Right atrium auricular region (tissue), 2 donors: ENCODE measurements around the gene SIK3. TPM values are rescaled to one million over a fixed set of nuclear protein-coding genes. Genes with fewer than 3 reads are reported as not detected.
"Not testable (repeated sequence)": the region's sequence is repeated elsewhere in the genome, so short reads cannot be mapped to it uniquely, and the experiment has no call there.

ENCODE experiments used
- DNase-seq: peaks from one replicate; pipeline ENCODE4 v3.0.0-alpha.2; 2019; ENCODE audit warnings: low spot score
- H3K27ac ChIP-seq, 2 donors: fragments of 200-600 bp; sonication (generic); 1 replicate in 1 of 2; 2 replicates in 1 of 2; pipeline ENCODE4 v1.5.1; 2016 to 2019
- H3K27me3 ChIP-seq, 2 donors: fragments of 200-600 bp; sonication (generic); one replicate each; pipeline versions ENCODE4 v1.5.1 to v1.6.0; 2017 to 2019
- H3K36me3 ChIP-seq: fragments of 200-600 bp; sonication (generic); one replicate; pipeline ENCODE4 v1.5.1; 2016
- H3K4me1 ChIP-seq, 2 donors: fragments of 200-600 bp; sonication (generic); one replicate each; pipeline versions ENCODE4 v1.5.1 to v1.6.0; 2017 to 2019
- H3K4me3 ChIP-seq, 2 donors: fragments of 200-600 bp; sonication (generic); 1 replicate in 1 of 2; 2 replicates in 1 of 2; pipeline ENCODE4 v1.5.1; 2017 to 2019; ENCODE audit warnings: mild to moderate bottlenecking in 1 of 2, moderate library complexity in 1 of 2
- H3K9me3 ChIP-seq, 2 donors: fragments of 200-600 bp; sonication (generic); one replicate each; pipeline ENCODE4 v1.5.1; 2019
- total RNA-seq, 2 donors: library from RNA; depleted of rRNA; stranded (reverse); fragments of >200 nt; gene quantifications; one replicate each; pipeline ENCODE4 v1.1.0, GENCODE V29; 2016
- TF ChIP-seq, protein P1 (sequence below), 2 donors: fragments of 200-600 bp; sonication (generic); IDR thresholded peaks; one replicate each; pipeline ENCODE4 v1.5.1; 2019; ENCODE audit warnings: antibody characterized with exemption in 2 of 2

The SIK3 gene
- total RNA-seq, 2 donors from 2014 or later, result 27.0 to 40.1 TPM

DNA sequence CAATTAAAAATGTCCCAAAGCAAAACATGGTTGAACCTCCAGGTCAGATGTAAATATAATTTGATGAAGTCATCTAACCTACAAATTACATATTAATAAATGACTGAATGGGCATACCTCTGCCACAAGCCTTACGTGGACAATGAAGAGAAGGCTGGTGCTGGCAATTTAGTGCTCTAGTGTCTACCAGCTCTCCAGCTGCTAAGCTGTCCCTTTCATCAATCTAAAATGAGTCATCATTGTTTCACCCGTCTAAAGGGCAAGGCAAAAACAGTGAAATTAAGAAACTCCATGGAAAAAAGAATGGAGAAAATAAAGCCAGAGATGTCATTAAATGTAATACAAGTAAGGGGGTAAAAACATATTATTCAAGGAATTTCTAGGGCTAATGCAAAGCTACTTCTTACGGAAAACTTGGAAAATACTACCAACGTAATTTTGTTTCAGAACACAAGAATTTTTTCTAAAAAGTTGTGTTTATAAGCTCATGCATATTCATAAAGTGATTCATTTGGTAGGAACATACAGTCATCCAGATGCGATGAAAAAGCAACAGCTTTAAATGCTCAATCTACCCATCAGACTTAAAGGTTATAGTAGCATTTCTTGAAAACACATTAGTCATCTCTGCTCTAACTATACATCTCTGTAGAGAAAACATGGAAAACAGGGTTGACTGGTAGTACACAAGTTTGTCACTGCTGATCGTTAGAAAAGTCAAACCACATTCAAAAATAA, 71.5 kb downstream of the SIK3 start:
- Histone ChIP-seq H3K36me3 (no peaks in the 10 kb centered on the region), H3K4me1 (peaks cover 0 to 10% of the 10 kb centered on the region in 2 donors), H3K27me3 (no peaks in the 10 kb centered on the region), H3K27ac (no peak overlapping the region), H3K4me3 (no peak overlapping the region), H3K9me3 (no peaks in the 10 kb centered on the region)
- TF ChIP-seq, protein P1, sequence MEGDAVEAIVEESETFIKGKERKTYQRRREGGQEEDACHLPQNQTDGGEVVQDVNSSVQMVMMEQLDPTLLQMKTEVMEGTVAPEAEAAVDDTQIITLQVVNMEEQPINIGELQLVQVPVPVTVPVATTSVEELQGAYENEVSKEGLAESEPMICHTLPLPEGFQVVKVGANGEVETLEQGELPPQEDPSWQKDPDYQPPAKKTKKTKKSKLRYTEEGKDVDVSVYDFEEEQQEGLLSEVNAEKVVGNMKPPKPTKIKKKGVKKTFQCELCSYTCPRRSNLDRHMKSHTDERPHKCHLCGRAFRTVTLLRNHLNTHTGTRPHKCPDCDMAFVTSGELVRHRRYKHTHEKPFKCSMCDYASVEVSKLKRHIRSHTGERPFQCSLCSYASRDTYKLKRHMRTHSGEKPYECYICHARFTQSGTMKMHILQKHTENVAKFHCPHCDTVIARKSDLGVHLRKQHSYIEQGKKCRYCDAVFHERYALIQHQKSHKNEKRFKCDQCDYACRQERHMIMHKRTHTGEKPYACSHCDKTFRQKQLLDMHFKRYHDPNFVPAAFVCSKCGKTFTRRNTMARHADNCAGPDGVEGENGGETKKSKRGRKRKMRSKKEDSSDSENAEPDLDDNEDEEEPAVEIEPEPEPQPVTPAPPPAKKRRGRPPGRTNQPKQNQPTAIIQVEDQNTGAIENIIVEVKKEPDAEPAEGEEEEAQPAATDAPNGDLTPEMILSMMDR (IDR thresholded peaks at IDR 0.05), result no peak
- no peak for DNase-seq

DNA sequence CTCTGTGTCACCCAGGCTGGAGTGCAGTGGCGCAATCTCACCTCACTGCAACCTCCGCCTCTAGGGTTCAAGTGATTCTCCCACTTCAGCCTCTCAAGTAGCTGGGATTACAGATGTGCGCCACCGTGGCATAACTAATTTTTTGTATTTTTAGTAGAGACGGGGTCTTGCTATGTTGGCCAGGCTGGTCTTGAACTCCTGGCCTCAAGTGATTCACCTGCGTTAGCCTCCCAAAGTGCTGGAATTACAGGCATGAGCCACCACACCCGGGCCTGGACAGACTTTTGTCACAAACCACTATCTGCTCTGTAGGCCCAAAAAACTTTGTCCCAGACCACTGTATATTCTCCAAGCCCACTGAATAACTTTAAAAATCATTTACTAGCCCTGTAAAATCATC, 74.5 kb downstream of the SIK3 start:
- H3K9me3 ChIP-seq, H3K27ac ChIP-seq, DNase-seq, H3K27me3 ChIP-seq, H3K4me3 ChIP-seq, H3K36me3 ChIP-seq: not testable (repeated sequence)
- H3K4me1 ChIP-seq, result peaks cover 0 to 31% of the 10 kb centered on the region in 2 donors

DNA sequence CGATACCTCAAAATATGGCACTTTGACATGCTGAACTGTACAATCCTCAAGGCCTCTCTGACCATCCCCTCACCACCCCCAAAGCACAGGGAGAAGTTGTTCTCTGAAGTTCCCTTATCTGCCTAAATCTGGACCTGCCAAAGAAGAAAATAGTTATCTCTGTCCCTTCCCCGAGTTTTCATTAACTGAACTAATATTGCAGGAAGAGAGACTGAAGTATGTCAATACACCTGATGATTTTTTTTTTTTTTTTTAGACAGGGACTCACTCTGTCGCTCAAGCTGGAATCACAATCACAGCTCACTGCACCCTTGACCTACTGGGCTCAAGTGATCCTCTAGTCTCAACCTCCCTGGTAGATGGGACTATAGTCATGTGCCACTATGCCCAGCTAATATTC, 75.0 kb downstream of the SIK3 start:
- H3K27me3 ChIP-seq, result no peaks in the 10 kb centered on the region
- no peak for DNase-seq
- no peaks in the 10 kb centered on the region for H3K9me3 ChIP-seq
- TF ChIP-seq, protein P1 (IDR thresholded peaks at IDR 0.05), result no peak
- H3K4me3 ChIP-seq, result no peak overlapping the region
- H3K36me3 ChIP-seq, result no peaks in the 10 kb centered on the region
- no peak overlapping the region for H3K27ac ChIP-seq
- H3K4me1 ChIP-seq, result peaks cover 0 to 31% of the 10 kb centered on the region in 2 donors

DNA sequence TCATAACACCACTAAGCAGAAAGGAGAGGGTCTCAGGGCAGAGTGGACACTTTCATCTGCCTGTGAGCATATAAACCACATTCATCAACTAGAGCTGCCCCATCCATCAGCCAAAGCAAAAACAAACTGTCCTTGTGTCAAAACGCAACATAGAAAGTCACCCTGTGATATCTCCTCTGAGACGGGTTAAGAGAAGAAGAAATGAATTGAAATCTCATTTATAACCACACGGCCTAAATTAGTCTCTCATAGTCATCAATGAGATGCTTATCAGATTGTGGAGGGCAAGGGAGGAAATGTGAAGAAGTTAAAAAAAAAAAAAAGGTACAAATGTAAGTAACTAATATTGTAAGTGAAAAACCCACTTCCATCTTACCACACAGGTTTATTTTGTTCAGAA, 75.7 kb downstream of the SIK3 start:
- no peaks in the 10 kb centered on the region for H3K36me3 ChIP-seq
- H3K4me1 ChIP-seq, result peaks cover 0 to 31% of the 10 kb centered on the region in 2 donors
- H3K4me3 ChIP-seq, result no peak overlapping the region
- no peak for DNase-seq
- TF ChIP-seq, protein P1 (IDR thresholded peaks at IDR 0.05), result no peak
- H3K27me3 ChIP-seq, result no peaks in the 10 kb centered on the region
- H3K9me3 ChIP-seq, result no peaks in the 10 kb centered on the region
- no peak overlapping the region for H3K27ac ChIP-seq

DNA sequence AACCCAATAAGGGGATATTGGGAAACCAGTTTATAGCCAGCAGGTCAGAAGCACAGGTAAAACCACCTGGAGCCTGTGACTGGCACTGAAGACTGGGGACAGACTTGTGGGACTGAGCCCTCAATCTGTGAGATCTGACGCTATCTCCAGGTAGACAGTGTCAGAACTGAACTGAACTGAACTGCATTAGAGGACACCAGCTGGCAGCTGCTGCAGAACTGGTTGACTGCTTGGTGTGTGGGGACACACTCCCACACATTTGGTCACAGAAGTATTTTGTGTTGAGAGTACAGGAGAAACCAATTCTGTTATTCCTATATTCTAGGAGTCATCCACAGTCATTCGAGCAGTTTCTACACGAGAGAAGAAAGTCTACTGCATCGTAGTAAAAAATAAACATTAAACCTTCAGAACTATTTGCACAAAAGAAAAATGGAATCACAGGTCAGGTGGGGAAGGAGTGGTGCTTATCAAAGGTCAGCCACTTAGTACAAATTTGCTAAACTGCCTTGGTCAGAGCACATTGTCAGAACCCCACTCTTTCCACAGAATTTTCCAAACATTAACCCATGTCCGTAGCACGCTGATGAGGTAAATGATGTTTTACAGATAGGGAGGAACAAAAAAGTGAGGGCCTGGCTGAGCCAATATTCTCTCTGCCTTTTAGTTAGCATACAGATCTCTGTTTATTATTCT, 77.2 kb downstream of the SIK3 start:
- H3K4me1 ChIP-seq, result peaks cover 0 to 31% of the 10 kb centered on the region in 2 donors
- H3K9me3 ChIP-seq, result no peaks in the 10 kb centered on the region
- TF ChIP-seq, protein P1 (IDR thresholded peaks at IDR 0.05), result no peak
- H3K4me3 ChIP-seq, result no peak overlapping the region
- no peak overlapping the region for H3K27ac ChIP-seq
- no peaks in the 10 kb centered on the region for H3K27me3 ChIP-seq
- H3K36me3 ChIP-seq, result no peaks in the 10 kb centered on the region
- DNase-seq, result no peak

DNA sequence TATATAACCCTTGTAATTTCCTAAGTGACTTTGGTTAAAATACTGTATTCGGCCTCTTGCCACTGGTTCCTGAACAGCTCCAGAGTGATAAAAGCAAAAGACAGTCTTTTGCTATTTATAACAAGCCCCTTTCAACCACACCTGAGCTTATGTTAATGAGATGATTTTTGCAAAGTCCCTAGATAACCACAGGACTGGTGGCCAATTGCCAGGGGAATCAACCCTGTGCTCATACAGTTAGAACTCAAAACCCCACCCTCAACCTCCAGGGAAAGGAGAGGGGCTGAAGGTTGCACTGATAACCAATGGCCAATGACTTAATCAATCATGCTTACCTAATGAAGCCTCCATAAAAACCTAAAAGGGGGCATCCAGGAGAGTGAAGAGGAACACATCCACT, 77.9 kb downstream of the SIK3 start:
- Histone ChIP-seq H3K27me3 (no peaks in the 10 kb centered on the region), H3K4me3 (no peak overlapping the region), H3K9me3 (no peaks in the 10 kb centered on the region), H3K36me3 (no peaks in the 10 kb centered on the region), H3K4me1 (peaks cover 0 to 31% of the 10 kb centered on the region in 2 donors), H3K27ac (no peak overlapping the region)
- DNase-seq, result no peak
- TF ChIP-seq, protein P1 (IDR thresholded peaks at IDR 0.05), result no peak
